GM12865 (cell line): ENCODE data around the gene GRIN1.

Experiments used
- DNase-seq: peaks from one replicate; pipeline ENCODE4 v3.0.0; 2010; ENCODE audit warnings: low read depth
- H3K4me3 ChIP-seq: 2 replicates; pipeline ENCODE4 v1.5.1; 2011; ENCODE audit warnings: mild to moderate bottlenecking, low read depth, low read length, control low read depth
- TF ChIP-seq, protein P1 (sequence below): IDR thresholded peaks from 2 replicates; pipeline ENCODE4 v1.5.1; 2011; ENCODE audit warnings: low read length, control low read depth, low read depth, inconsistent platforms; ENCODE audit not compliant: insufficient read depth; ENCODE audit errors: missing control alignments

Gene GRIN1

DNA sequence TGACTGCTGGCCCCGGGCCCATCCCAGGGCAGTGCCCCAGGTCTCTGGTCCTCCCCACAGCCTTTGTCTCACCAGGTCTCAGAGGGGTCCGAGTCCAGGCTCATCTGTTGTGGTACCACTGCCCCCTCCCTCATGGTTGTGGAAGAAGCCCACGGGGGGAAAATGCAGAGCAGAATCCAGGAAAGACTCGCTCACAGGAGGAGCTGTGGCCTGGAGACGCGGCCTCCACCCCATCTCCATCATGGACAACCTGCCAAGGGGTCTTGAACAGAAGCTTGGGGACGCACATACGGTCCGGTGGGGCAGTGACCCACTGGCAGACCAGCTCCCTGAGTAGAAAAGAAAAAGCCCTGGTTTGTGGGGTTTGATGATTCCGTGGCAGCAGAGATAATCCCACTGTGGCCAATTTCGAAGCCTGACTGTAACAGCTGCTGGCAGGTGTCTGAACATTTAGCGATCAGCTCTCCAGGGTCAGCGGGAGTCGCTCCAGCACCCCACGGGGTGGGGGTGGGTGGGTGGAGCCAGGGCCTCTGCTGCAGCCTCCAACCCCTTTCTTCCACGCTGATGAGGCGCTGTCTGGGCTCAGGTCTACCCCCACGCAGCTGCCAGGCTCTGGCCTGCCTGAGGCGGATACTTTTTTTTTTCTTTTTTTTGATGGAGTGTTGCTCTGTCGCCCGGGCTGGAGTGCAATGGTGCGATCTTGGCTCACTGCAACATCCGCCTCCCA is 1.9 kb upstream of the GRIN1 start:
- TF ChIP-seq, protein P1, sequence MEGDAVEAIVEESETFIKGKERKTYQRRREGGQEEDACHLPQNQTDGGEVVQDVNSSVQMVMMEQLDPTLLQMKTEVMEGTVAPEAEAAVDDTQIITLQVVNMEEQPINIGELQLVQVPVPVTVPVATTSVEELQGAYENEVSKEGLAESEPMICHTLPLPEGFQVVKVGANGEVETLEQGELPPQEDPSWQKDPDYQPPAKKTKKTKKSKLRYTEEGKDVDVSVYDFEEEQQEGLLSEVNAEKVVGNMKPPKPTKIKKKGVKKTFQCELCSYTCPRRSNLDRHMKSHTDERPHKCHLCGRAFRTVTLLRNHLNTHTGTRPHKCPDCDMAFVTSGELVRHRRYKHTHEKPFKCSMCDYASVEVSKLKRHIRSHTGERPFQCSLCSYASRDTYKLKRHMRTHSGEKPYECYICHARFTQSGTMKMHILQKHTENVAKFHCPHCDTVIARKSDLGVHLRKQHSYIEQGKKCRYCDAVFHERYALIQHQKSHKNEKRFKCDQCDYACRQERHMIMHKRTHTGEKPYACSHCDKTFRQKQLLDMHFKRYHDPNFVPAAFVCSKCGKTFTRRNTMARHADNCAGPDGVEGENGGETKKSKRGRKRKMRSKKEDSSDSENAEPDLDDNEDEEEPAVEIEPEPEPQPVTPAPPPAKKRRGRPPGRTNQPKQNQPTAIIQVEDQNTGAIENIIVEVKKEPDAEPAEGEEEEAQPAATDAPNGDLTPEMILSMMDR: no peak
- no peak overlapping the region for H3K4me3 ChIP-seq
- DNase-seq: no peak

DNA sequence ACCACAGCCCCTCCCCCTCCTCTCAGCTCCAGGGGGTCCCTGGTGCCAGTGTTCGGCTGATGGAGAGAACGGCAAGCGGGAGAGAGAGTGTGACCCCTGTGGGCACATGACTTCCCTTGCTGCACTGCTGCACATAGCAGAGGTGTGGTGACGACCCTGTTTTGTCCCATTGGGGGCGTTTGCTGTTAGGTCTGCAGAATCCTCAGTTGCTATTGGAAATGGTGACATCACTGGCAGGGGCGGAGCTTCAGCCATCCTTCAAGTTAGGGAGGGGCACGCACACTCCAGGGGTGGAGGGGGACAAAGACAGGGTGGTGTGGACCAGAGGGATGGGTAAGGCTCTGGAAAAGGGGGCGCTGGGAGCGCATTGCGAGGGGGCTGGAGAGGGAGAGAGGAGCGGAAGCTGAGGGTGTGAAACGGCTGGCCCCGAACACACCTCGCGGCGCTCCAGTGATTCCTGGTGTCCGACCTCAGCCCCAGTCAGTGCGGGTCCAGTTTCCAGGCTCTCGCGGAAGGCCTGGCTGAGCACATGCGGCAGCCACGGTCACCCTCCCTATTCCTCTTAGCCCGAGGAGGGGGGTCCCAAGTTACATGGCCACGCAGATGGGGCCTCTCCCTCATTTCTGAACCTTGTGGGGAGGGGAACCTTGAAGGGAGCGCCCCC is 764 bp upstream of the GRIN1 start:
- DNase-seq: no peak
- TF ChIP-seq, protein P1: no peak
- no peak overlapping the region for H3K4me3 ChIP-seq

DNA sequence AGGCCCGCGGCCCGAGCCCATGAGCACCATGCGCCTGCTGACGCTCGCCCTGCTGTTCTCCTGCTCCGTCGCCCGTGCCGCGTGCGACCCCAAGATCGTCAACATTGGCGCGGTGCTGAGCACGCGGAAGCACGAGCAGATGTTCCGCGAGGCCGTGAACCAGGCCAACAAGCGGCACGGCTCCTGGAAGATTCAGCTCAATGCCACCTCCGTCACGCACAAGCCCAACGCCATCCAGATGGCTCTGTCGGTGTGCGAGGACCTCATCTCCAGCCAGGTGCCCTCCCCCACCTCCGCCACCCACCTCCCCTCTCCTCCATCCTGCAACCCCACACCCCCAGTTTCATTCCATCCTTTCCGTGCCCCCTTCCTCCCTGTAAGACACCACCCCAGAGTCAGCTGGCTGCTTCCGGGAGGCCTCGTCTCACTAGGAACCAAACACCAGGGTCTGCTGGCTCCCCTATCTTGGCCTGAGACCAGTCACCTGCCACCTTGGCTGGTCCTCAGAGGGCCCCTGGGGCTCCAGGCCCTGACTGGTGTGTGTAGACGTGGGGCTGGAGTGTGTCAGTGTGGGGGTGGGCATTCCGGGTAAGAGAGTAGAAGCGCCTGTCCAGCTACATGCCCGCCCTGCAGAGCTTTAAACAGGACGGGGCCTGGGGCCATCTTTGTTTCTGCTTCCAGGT is 655 bp downstream of the GRIN1 start:
- no peak for DNase-seq
- H3K4me3 ChIP-seq: no peak overlapping the region
- TF ChIP-seq, protein P1: no peak

DNA sequence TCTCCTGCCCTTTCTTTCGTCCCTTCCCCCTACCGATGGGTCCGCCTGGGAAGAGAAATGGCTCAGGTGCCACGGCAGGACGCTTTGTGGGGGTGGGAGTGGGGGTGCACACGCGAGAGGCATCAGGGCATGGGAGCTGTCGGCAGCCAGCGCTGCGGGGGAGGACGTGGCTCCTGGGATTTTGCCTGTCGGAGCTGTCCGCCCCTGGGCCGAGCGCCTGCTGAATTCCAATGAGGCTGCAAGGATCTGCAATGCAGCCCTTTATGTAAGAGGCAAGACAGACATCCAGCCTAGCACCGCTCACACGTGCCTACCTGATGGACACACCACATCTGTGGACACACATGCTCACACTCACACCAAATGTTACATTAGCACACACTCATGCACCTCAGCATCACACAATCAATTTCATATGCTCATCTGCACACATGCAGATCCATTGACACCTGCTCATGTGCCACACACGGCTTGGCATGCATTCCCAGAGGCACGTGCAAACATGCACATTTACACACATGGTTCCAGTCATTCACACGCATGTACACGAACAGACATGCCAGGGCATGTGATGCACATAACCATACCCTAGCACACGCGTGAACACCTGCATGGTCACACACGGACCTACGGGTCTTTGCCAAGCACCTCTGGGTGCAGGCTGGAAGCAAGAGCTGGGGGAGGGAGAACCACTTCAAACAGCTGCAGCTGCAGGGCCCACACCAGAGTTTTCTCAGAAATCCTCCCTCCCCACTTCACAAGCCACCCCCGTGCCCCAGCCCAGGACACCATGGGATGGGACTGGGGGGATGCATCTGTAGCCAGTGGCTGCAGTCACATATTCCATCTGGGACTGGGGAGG is 1.4 kb downstream of the GRIN1 start:
- H3K4me3 ChIP-seq: no peak overlapping the region
- no peak for DNase-seq
- TF ChIP-seq, protein P1: no peak

DNA sequence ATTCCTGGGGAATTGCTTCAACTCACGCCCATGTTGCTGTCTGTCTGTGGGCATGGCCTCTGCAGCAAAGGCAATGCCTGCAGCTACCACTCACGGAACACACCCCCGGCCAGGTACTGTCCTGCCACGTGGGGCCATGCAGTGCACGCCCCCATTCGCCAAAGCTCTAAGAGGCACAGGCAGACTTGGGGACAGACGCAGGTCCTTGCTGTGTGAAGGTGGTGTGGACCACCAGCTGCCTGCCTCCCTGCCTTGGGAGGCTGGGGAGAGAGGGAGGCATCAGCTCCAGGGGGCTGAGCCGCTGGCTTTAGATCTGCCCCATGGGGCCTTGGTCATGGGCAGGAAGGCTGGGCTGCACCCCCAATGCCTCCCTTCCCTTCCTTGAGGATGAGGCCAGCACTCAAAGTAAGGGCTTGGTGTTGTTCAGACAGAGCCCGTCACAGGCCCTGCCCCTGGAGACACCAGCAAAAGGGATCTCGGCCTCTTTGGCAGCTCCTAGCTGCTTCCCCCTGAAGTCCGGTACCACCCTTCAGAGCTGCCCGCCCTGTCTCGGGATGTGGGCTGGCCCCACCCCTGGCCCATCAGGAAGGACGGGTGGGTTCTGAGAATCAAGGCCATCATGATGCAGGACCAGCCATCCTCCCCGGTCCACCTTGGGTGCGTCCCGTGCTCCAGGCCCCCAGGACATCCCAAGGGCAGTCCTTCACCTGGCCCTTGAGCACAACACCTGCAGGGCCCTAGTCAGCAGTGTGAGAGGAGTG is 2.3 kb downstream of the GRIN1 start:
- TF ChIP-seq, protein P1: no peak
- no peak overlapping the region for H3K4me3 ChIP-seq
- no peak for DNase-seq
